Neural crest cell (in vitro differentiated cells): ENCODE data around the gene ARMH3. TPM values are rescaled to one million over a fixed set of nuclear protein-coding genes. Genes with fewer than 3 reads are reported as not detected.
A peak's percentile ranks its signal among the peaks of the same experiment; 100 is the strongest.

Experiments
- DNase-seq: peaks from one replicate; pipeline ENCODE4 v3.0.0; 2021; ENCODE audit warnings: low read depth, mixed read lengths, low spot score
- H3K27ac Mint-ChIP-seq: one replicate; pipeline ENCODE4 v1.8.0; 2021; ENCODE audit warnings: mild to moderate bottlenecking, mixed read lengths; ENCODE audit not compliant: unreplicated experiment
- H3K27me3 Mint-ChIP-seq: 2 replicates; pipeline ENCODE4 v1.8.0; 2021; ENCODE audit warnings: low read depth, mild to moderate bottlenecking, mixed read lengths
- H3K36me3 Mint-ChIP-seq: 2 replicates; pipeline ENCODE4 v1.8.0; 2021; ENCODE audit warnings: low read depth, mild to moderate bottlenecking, mixed read lengths
- H3K4me1 Mint-ChIP-seq: 2 replicates; pipeline ENCODE4 v1.8.0; 2021; ENCODE audit warnings: mixed read lengths
- H3K4me3 Mint-ChIP-seq: one replicate; pipeline ENCODE4 v1.8.0; 2021; ENCODE audit warnings: mild to moderate bottlenecking, mixed read lengths
- H3K9me3 Mint-ChIP-seq: 2 replicates; pipeline ENCODE4 v1.8.0; 2021; ENCODE audit warnings: mixed read lengths
- total RNA-seq: library from RNA; stranded (reverse); gene quantifications from 2 replicates; pipeline ENCODE4 v1.2.1, GENCODE V29; 2021
- TF ChIP-seq, protein P1 (sequence below): fragments of 200-600 bp; sonication (generic); conservative IDR thresholded peaks from 2 replicates; pipeline ENCODE4 v1.5.0; 2021; ENCODE audit warnings: antibody characterized with exemption, mild to moderate bottlenecking

Gene ARMH3
- total RNA-seq, 1 donor from 2014 or later, result 24.4 TPM

DNA sequence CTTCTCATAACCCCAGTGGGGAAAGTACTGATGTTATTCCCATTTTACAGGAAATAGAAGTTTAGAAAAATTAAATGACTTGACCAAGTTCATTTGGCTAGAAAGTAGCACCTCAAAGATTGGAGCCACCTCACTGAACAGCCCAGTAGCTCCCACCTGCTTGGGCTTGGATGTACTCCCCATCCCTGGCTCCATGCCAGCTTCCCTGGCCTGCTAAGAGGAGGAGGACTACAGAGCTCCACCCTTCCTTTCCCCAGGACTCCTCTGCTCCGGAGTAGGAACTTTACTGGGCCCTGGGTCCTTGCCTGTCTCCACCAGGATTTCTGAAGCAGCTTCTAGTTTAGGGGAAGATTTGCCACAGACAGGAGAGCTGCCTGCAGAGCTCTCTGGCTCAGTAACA is 12.2 kb upstream of the ARMH3 start:
- Mint-ChIP-seq H3K27me3 (peaks cover 9% of the 10 kb centered on the region), H3K4me1 (peaks cover 19% of the 10 kb centered on the region), H3K27ac (no peak overlapping the region), H3K36me3 (no peaks in the 10 kb centered on the region), H3K9me3 (no peaks in the 10 kb centered on the region), H3K4me3 (peak overlapping the region; percentile 77)
- DNase-seq, result no peak
- TF ChIP-seq, protein P1, sequence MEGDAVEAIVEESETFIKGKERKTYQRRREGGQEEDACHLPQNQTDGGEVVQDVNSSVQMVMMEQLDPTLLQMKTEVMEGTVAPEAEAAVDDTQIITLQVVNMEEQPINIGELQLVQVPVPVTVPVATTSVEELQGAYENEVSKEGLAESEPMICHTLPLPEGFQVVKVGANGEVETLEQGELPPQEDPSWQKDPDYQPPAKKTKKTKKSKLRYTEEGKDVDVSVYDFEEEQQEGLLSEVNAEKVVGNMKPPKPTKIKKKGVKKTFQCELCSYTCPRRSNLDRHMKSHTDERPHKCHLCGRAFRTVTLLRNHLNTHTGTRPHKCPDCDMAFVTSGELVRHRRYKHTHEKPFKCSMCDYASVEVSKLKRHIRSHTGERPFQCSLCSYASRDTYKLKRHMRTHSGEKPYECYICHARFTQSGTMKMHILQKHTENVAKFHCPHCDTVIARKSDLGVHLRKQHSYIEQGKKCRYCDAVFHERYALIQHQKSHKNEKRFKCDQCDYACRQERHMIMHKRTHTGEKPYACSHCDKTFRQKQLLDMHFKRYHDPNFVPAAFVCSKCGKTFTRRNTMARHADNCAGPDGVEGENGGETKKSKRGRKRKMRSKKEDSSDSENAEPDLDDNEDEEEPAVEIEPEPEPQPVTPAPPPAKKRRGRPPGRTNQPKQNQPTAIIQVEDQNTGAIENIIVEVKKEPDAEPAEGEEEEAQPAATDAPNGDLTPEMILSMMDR, result no peak

GRCh38 chr10:102067091-102067916 is 11.3 kb upstream of the ARMH3 start:
- peaks cover 19% of the 10 kb centered on the region for H3K4me1 Mint-ChIP-seq
- no peaks in the 10 kb centered on the region for H3K9me3 Mint-ChIP-seq
- TF ChIP-seq, protein P1, result no peak
- H3K27ac Mint-ChIP-seq, result no peak overlapping the region
- H3K36me3 Mint-ChIP-seq, result no peaks in the 10 kb centered on the region
- no peak for DNase-seq
- H3K27me3 Mint-ChIP-seq, result peaks cover 17% of the 10 kb centered on the region
- peak overlapping the region; percentile 77 for H3K4me3 Mint-ChIP-seq

- Mint-ChIP-seq H3K9me3 (no peaks in the 10 kb centered on the region), H3K36me3 (no peaks in the 10 kb centered on the region), H3K4me1 (peaks cover 16% of the 10 kb centered on the region), H3K27me3 (peaks cover 17% of the 10 kb centered on the region), H3K27ac (no peak overlapping the region), H3K4me3 (peak overlapping the region; percentile 88)
- DNase-seq, result no peak
- TF ChIP-seq, protein P1, result no peak
These were observed 10.6 kb upstream of the ARMH3 start for GRCh38 chr10:102066399-102067088.

DNA sequence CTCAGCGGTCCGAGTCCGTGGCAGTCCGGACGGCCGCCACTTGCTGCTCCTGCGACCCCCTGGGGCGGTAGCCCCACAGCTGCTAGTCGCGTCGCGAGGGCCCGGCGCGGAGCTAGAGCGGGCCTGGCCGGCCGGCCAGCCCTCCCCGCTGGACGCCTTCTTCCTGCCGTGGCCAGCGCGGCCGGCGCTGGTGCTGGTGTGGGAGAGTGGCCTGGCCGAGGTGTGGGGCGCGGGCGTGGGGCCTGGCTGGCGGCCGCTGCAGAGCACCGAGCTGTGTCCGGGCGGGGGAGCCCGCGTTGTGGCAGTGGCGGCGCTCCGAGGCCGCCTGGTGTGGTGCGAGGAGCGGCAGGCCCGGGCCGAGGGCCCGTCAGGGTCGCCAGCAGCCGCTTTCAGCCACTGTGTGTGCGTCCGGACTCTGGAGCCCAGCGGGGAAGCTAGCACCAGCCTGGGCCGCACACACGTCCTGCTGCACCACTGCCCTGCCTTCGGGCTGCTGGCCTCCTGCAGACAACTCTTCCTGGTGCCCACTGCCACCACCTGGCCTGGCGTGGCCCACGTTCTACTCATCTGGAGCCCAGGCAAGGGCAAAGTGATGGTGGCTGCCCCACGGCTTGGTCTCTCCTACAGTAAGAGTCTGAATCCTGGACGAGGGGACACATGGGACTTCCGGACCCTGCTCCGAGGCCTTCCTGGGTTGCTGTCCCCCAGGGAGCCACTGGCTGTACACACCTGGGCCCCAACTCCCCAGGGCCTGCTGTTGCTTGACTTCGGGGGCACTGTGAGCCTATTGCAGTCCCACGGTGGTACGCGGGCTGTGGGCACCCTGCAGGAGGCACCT is 9.8 kb upstream of the ARMH3 start:
- TF ChIP-seq, protein P1, result no peak
- peak; percentile 35 for DNase-seq
- Mint-ChIP-seq H3K36me3 (no peaks in the 10 kb centered on the region), H3K27me3 (peaks cover 17% of the 10 kb centered on the region), H3K27ac (no peak overlapping the region), H3K4me3 (peak overlapping the region; percentile 88), H3K9me3 (no peaks in the 10 kb centered on the region), H3K4me1 (peaks cover 16% of the 10 kb centered on the region)

GRCh38 chr10:102064868-102065560 is 9.0 kb upstream of the ARMH3 start, which contains the start of gene HPS6:
Gene HPS6, plus strand, starts transcription at chr10:102065349. Its CDS starts 126 bp downstream, at chr10:102065475.
- peak; percentile 66 for DNase-seq
- Mint-ChIP-seq H3K9me3 (no peaks in the 10 kb centered on the region), H3K27ac (no peak within 1 kb of the TSS), H3K36me3 (no peaks in the 10 kb centered on the region), H3K4me3 (peak within 1 kb of the TSS; percentile 88), H3K27me3 (peaks cover 17% of the 10 kb centered on the region), H3K4me1 (peaks cover 16% of the 10 kb centered on the region)
- TF ChIP-seq, protein P1, result peak; percentile 19
